Prostate gland (tissue), 2 donors: ENCODE results near the gene MVB12B. TPM values are rescaled to one million over a fixed set of nuclear protein-coding genes. Genes with fewer than 3 reads are reported as not detected.

Source experiments
- DNase-seq: peaks from one replicate; pipeline ENCODE4 v3.0.0-alpha.2; 2019; ENCODE audit warnings: low spot score
- H3K27ac ChIP-seq, 2 donors: fragments of 200-600 bp; sonication (generic); 2 replicates each; pipeline ENCODE4 v1.5.1; 2017 to 2019
- H3K27me3 ChIP-seq: fragments of 200-600 bp; sonication (generic); replicated peaks from 2 replicates; pipeline ENCODE4 v1.5.1; 2019; ENCODE audit not compliant: insufficient read depth
- H3K36me3 ChIP-seq, 2 donors: fragments of 200-600 bp; sonication (generic); 1 replicate in 1 of 2; 2 replicates in 1 of 2; pipeline versions ENCODE4 v1.5.1 to v1.8.1; 2017 to 2019
- H3K4me1 ChIP-seq: fragments of 200-600 bp; sonication (generic); replicated peaks from 2 replicates; pipeline ENCODE4 v1.5.1; 2019
- H3K4me3 ChIP-seq, 2 donors: fragments of 200-600 bp; sonication (generic); 2 replicates each; pipeline ENCODE4 v1.5.1; 2017 to 2019
- H3K9me3 ChIP-seq: fragments of 200-600 bp; sonication (generic); 2 replicates; pipeline ENCODE4 v1.5.1; 2017
- POLR2A ChIP-seq: fragments of 450-650 bp; IDR thresholded peaks from one replicate; pipeline ENCODE4 v1.6.1; 2016; ENCODE audit warnings: antibody characterized with exemption, mild to moderate bottlenecking
- POLR2AphosphoS5 ChIP-seq: sonication (generic); formaldehyde crosslinking; IDR thresholded peaks from one replicate; pipeline ENCODE4 v1.6.1; 2017; ENCODE audit warnings: antibody characterized with exemption
- WGBS: methylation state at CpG from one replicate; pipeline ENCODE4 v1.1.5; 2018; 5-methylcytosine and 5-hydroxymethylcytosine counted together
- intact Hi-C: fragments of 100-400 bp; cut with DNase I; formaldehyde crosslinking; loops from one replicate; pipeline ENCODE4 v1.14.2; 2022
- total RNA-seq, 2 donors: library from RNA; depleted of rRNA; stranded (reverse); fragments of >200 nt; gene quantifications; one replicate each; pipeline ENCODE4 v1.1.0, GENCODE V29; 2016
- TF ChIP-seq, protein P1 (sequence below), 4 experiments: fragments of 200-600 bp in 2 of 4; fragments of 450-650 bp in 2 of 4; sonication (generic) in 2 of 4; IDR thresholded peaks; 1 replicate in 3 of 4; 2 replicates in 1 of 4; pipeline ENCODE4 v1.5.1; 2016 to 2019; ENCODE audit warnings: antibody characterized with exemption in 4 of 4, mild to moderate bottlenecking in 2 of 4, moderate library complexity in 2 of 4

Gene MVB12B
- total RNA-seq, 2 donors from 2014 or later: 17.3 to 28.4 TPM

GRCh38 chr9:126442636-126443035, 116.0 kb downstream of the MVB12B start:
- Histone ChIP-seq H3K9me3 (no peaks in the 10 kb centered on the region), H3K36me3 (no peaks in the 10 kb centered on the region), H3K27me3 (no peaks in the 10 kb centered on the region), H3K27ac (no peak overlapping the region), H3K4me3 (no peak overlapping the region), H3K4me1 (no peaks in the 10 kb centered on the region)
- DNase-seq: no peak
- intact Hi-C loops: no loop called here
- TF ChIP-seq, protein P1, sequence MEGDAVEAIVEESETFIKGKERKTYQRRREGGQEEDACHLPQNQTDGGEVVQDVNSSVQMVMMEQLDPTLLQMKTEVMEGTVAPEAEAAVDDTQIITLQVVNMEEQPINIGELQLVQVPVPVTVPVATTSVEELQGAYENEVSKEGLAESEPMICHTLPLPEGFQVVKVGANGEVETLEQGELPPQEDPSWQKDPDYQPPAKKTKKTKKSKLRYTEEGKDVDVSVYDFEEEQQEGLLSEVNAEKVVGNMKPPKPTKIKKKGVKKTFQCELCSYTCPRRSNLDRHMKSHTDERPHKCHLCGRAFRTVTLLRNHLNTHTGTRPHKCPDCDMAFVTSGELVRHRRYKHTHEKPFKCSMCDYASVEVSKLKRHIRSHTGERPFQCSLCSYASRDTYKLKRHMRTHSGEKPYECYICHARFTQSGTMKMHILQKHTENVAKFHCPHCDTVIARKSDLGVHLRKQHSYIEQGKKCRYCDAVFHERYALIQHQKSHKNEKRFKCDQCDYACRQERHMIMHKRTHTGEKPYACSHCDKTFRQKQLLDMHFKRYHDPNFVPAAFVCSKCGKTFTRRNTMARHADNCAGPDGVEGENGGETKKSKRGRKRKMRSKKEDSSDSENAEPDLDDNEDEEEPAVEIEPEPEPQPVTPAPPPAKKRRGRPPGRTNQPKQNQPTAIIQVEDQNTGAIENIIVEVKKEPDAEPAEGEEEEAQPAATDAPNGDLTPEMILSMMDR (IDR thresholded peaks at IDR 0.05): no peak
- TF ChIP-seq POLR2A (no peak), POLR2AphosphoS5 (no peak)
- WGBS: 88% methylated on average over 3 of the region's 3 CpGs

- H3K4me1 ChIP-seq: no peaks in the 10 kb centered on the region
- intact Hi-C loops: no loop called here
- no peaks in the 10 kb centered on the region for H3K9me3 ChIP-seq
- no peaks in the 10 kb centered on the region for H3K36me3 ChIP-seq
- DNase-seq: no peak
- 92% methylated on average over 3 of the region's 3 CpGs for WGBS
- no peak overlapping the region for H3K4me3 ChIP-seq
- no peak overlapping the region for H3K27ac ChIP-seq
- no peaks in the 10 kb centered on the region for H3K27me3 ChIP-seq
- TF ChIP-seq POLR2A (no peak), POLR2AphosphoS5 (no peak)
- TF ChIP-seq, protein P1 (IDR thresholded peaks at IDR 0.05): no peak
Measured at GRCh38 chr9:126443144-126443543, 116.5 kb downstream of the MVB12B start.

- no peak for DNase-seq
- Histone ChIP-seq H3K36me3 (no peaks in the 10 kb centered on the region), H3K27ac (no peak overlapping the region), H3K27me3 (no peaks in the 10 kb centered on the region), H3K9me3 (no peaks in the 10 kb centered on the region), H3K4me1 (no peaks in the 10 kb centered on the region), H3K4me3 (no peak overlapping the region)
- intact Hi-C loops: no loop called here
- WGBS: 49% methylated on average over 2 of the region's 2 CpGs
- TF ChIP-seq, protein P1 (IDR thresholded peaks at IDR 0.05): no peak
- TF ChIP-seq POLR2AphosphoS5: no peak
- TF ChIP-seq POLR2A: no peak
Measured at GRCh38 chr9:126448136-126448535, 121.5 kb downstream of the MVB12B start.

GRCh38 chr9:126448865-126449577, 122.4 kb downstream of the MVB12B start:
- TF ChIP-seq POLR2AphosphoS5 (no peak), POLR2A (no peak)
- TF ChIP-seq, protein P1 (IDR thresholded peaks at IDR 0.05): no peak
- intact Hi-C loops: no loop called here
- Histone ChIP-seq H3K9me3 (no peaks in the 10 kb centered on the region), H3K27me3 (no peaks in the 10 kb centered on the region), H3K4me1 (no peaks in the 10 kb centered on the region), H3K27ac (no peak overlapping the region), H3K36me3 (no peaks in the 10 kb centered on the region), H3K4me3 (no peak overlapping the region)
- 89% methylated on average over 14 of the region's 14 CpGs for WGBS
- DNase-seq: no peak
